Adipocyte (in vitro differentiated cells): ENCODE data around the gene CLTC.

Source experiments
- DNase-seq: peaks from one replicate; pipeline ENCODE4 v3.0.0-alpha.2; 2015; ENCODE audit warnings: low read depth
- H3K27me3 ChIP-seq: replicated peaks from 2 replicates; pipeline ENCODE4 v1.7.0; 2013; ENCODE audit warnings: mild to moderate bottlenecking, low read length, moderate library complexity; ENCODE audit not compliant: control insufficient read depth, insufficient read depth
- H3K36me3 ChIP-seq: 2 replicates; pipeline ENCODE4 v1.7.0; 2013; ENCODE audit warnings: low read length, mild to moderate bottlenecking, moderate library complexity; ENCODE audit not compliant: control insufficient read depth, insufficient read depth, severe bottlenecking
- H3K4me1 ChIP-seq: 2 replicates; pipeline ENCODE4 v1.7.0; 2013; ENCODE audit warnings: mild to moderate bottlenecking, low read length, moderate library complexity; ENCODE audit not compliant: control insufficient read depth, insufficient read depth
- H3K4me3 ChIP-seq: 2 replicates; pipeline ENCODE4 v1.7.0; 2013; ENCODE audit warnings: mild to moderate bottlenecking, low read length, moderate library complexity
- H3K9ac ChIP-seq: 2 replicates; pipeline ENCODE4 v1.7.0; 2013; ENCODE audit warnings: mild to moderate bottlenecking, low read length, moderate library complexity
- H3K9me3 ChIP-seq: 2 replicates; pipeline ENCODE4 v1.7.0; 2013; ENCODE audit warnings: mild to moderate bottlenecking, low read length, moderate library complexity; ENCODE audit not compliant: control insufficient read depth

CLTC gene

DNA sequence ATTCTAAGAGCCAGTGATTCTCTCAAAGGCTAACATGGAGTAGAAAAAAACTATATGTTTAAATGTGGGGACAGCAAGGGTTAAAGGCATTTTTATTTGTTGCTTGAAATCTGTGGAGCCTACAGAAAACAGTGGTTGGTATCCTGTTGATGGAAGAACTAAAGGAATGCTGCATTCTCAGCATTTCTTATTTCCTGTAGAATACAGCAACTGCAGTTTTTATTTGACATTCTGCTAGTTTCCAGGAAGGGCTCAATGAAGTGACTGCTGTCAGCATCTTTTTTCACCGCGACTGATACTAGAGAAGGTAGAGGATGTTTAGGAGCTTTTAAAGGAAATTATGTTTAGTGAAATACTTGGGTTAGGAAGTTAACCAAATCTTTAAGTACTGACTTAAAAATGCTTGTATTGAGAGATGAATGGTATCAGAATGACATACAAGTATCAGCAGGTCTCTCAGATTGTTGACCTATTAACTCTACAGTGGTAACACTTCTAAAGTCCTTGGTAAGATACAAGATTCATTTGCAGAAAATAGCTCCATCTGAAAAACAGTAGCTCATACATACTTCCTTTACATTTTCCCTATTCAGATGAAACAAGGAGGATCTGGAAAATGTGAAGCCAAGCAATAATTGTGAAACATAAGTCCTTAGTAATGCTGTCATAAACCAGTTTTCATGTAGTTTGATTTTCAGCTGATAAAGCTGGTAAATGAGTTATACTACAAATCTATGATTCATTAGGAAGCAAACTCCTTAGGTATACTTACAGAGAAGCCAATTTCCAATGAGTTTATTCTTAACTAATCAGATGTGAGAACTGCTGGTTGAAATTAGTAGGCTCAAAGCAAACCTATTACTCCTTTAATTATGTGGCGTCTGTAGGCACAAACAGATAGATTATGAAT, 15.2 kb downstream of the CLTC start:
- Histone ChIP-seq H3K4me3 (no peak overlapping the region), H3K36me3 (peaks cover 3% of the 10 kb centered on the region), H3K4me1 (peaks cover 36% of the 10 kb centered on the region), H3K9ac (peak overlapping the region; percentile 27), H3K27me3 (no peaks in the 10 kb centered on the region), H3K9me3 (no peaks in the 10 kb centered on the region)
- DNase-seq, result peak; percentile 47

DNA sequence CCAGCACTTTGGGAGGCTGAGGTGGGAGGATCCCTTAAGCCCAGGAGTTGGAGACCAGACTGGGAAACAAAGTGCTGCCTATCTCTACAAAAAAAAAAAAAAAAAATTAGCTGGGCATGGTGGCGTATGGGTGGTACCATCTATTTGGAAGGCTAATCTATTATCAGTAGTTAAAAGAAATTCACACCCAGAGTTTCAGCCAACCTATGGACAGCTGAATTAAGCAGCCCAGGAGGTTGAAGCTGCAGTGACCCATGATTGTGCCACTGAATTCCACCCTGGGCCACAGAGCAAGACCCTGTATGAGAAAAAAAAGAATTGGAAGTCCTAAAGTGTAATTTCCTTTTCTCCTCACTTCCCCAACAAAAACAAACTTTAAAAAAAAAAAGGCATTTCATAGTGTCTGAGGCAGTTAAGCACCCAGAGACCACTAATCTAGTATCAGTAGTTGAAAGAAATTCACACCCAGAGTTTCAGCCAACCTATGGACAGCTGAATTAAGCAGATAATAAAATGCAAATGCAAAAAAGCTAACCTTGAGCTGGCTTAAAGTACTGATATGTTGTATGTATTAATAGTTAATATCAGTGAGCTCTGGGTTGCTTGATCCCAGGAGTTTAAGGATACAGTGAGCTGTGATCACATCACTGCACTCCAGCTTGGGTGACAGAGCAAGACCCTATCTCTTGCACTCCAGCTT, 18.1 kb downstream of the CLTC start:
- DNase-seq, result no peak
- no peak overlapping the region for H3K4me3 ChIP-seq
- H3K27me3 ChIP-seq, result no peaks in the 10 kb centered on the region
- no peak overlapping the region for H3K9ac ChIP-seq
- H3K36me3 ChIP-seq, result no peaks in the 10 kb centered on the region
- H3K4me1 ChIP-seq, result peaks cover 43% of the 10 kb centered on the region
- no peaks in the 10 kb centered on the region for H3K9me3 ChIP-seq

DNA sequence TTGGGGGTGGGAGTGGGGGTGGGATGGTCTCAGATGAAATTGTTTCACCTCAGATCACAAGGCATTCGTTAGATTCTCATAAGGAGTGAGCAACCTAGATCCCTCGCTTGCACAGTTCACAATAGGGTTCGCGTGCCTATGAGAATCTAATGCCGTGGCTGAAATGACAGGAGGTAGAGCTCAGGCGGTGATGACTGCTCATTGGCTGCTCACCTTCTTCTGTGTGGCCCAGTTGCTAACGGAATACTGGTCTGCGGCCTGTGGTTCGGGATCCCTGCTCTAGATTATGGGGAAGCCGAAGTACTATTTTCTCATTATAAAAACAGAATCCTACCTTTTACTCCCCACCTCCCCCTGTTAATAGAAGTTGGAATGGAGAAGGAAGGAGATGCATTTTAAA, 18.9 kb downstream of the CLTC start:
- no peaks in the 10 kb centered on the region for H3K27me3 ChIP-seq
- no peaks in the 10 kb centered on the region for H3K9me3 ChIP-seq
- no peaks in the 10 kb centered on the region for H3K36me3 ChIP-seq
- H3K9ac ChIP-seq, result no peak overlapping the region
- H3K4me3 ChIP-seq, result no peak overlapping the region
- H3K4me1 ChIP-seq, result peaks cover 49% of the 10 kb centered on the region
- DNase-seq, result no peak

DNA sequence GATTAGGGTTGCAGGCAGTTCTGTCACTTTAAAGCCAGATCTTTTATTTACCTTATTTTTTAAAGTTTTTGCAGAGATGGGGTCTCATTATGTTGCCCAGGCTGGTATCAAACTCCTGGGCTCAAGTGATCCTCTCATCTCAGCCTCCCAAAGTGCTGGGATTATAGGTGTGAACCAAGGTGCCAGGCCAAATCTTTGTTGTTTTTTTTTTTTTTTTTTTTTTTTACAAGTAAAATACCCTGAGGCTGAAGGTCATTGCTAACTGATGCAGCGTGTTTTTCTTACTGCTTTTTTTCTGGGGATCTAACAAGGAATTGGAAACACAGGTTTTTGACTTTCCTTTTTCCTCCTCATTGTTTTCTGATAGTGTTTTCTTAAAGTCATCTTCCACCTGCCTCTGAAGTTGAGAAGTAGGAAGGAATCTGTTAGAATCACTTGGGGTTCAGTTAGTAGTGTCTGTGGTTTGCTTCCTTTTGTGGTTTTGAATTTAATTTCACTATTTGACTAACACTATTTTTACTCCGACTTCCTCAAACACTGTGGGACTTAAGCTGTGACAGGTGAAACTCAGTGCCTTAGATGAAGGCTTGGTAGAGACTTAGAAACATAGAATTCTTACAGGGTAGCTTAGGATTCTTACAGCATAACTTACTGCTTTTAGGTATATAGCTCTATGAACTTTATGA, 22.2 kb downstream of the CLTC start:
- H3K9ac ChIP-seq, result no peak overlapping the region
- H3K4me3 ChIP-seq, result no peak overlapping the region
- no peak for DNase-seq
- peaks cover 34% of the 10 kb centered on the region for H3K4me1 ChIP-seq
- no peaks in the 10 kb centered on the region for H3K9me3 ChIP-seq
- H3K36me3 ChIP-seq, result peaks cover 30% of the 10 kb centered on the region
- H3K27me3 ChIP-seq, result no peaks in the 10 kb centered on the region

DNA sequence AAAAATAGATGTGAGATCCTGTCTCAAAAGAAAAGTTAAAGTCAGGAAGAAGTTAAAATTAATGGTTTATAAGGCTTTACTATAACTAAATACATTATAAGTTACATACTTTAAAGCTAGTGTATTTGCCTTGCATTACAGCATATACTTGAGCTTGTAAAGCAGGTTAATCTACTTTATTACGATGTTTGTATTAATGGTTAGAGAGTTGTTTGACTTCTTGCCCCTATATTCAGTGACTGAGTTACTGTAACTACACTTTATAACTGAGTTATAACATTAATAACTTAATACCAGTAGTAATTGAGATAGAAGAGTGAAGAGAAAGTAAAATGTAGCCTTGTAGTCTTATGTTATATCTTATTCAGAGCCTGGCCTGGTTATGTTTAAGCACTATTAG, 22.9 kb downstream of the CLTC start:
- Histone ChIP-seq H3K36me3 (peaks cover 36% of the 10 kb centered on the region), H3K4me1 (peaks cover 34% of the 10 kb centered on the region), H3K4me3 (no peak overlapping the region), H3K9ac (no peak overlapping the region), H3K27me3 (no peaks in the 10 kb centered on the region), H3K9me3 (no peaks in the 10 kb centered on the region)
- no peak for DNase-seq

DNA sequence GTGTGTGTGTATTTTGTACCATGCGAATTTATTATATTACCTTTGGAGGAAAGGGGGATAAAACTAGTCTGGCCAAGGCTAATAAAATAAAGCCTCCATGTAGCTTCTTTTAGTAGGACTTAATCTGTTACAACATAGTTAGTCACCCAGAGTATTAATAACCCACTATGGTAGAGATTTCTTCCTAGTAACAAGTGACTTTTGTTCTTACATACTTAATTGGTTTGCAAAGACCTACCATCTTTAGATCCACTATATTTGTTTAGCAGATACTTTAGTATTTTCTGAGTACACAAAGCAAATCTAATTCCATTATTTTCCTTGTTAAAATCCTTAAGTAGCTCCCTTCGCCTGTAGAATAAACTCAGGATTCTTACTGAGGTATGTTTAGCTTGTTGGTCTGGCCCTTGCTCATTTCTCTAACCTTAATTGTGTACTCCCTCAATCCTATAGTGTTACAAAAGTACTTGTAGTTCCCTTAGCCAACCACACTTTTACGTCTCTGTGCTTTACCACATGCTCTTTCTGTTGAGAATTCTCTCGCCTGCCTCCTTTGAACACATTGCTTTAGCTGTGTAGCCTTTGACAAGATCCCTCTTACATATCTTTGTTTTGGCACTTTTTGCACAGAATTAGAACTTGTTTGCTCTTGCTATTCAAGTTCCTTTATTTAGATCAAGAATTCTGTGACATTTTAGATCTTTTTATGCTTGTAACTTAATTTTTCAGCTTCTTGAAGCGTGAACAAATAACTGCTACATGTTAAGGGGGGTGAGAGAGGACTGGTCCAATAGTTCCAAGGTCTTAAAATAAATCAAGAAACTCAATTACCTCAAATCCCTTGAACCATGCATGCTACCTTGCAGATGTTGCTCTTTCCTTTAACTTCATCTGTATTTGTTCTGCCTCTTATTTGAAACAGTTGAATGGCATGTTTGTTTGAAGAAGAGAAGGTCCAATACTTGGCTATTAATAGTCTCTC, 23.8 kb downstream of the CLTC start:
- H3K9me3 ChIP-seq, result no peaks in the 10 kb centered on the region
- H3K9ac ChIP-seq, result no peak overlapping the region
- H3K4me1 ChIP-seq, result peaks cover 42% of the 10 kb centered on the region
- no peaks in the 10 kb centered on the region for H3K27me3 ChIP-seq
- DNase-seq, result no peak
- H3K36me3 ChIP-seq, result peaks cover 45% of the 10 kb centered on the region
- H3K4me3 ChIP-seq, result no peak overlapping the region

DNA sequence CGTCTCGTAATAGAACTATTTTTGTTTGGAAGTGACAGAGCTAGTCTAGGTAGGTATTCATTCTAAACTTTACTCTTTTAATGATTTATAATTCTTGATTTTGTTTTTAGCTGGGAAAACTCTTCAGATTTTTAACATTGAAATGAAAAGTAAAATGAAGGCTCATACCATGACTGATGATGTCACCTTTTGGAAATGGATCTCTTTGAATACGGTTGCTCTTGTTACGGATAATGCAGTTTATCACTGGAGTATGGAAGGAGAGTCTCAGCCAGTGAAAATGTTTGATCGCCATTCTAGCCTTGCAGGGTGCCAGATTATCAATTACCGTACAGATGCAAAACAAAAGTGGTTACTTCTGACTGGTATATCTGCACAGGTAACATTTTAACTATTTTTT, 27.6 kb downstream of the CLTC start:
- peaks cover 46% of the 10 kb centered on the region for H3K4me1 ChIP-seq
- peaks cover 82% of the 10 kb centered on the region for H3K36me3 ChIP-seq
- no peaks in the 10 kb centered on the region for H3K9me3 ChIP-seq
- H3K27me3 ChIP-seq, result no peaks in the 10 kb centered on the region
- no peak for DNase-seq
- H3K9ac ChIP-seq, result no peak overlapping the region
- H3K4me3 ChIP-seq, result no peak overlapping the region

DNA sequence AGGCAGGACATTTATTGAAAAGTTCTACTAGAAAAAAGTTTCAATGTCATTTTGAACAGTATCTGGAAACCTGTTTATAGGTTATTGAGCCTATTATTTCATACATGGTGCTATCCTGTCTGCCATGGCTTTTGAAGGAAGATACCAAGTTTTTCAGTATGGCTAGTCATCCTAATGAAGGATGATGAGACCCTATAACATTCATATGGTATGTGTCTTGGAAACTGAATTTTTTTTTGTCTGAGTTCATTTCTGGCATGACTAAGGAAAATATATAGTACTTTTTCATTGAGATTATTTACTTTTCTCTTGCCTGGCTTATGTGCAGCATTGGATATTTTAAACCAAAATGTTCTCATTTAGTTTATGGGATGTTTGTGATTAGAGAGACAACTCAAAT, 30.2 kb downstream of the CLTC start:
- peaks cover 96% of the 10 kb centered on the region for H3K36me3 ChIP-seq
- peaks cover 29% of the 10 kb centered on the region for H3K4me1 ChIP-seq
- no peak overlapping the region for H3K9ac ChIP-seq
- H3K9me3 ChIP-seq, result no peaks in the 10 kb centered on the region
- DNase-seq, result no peak
- no peak overlapping the region for H3K4me3 ChIP-seq
- H3K27me3 ChIP-seq, result no peaks in the 10 kb centered on the region

DNA sequence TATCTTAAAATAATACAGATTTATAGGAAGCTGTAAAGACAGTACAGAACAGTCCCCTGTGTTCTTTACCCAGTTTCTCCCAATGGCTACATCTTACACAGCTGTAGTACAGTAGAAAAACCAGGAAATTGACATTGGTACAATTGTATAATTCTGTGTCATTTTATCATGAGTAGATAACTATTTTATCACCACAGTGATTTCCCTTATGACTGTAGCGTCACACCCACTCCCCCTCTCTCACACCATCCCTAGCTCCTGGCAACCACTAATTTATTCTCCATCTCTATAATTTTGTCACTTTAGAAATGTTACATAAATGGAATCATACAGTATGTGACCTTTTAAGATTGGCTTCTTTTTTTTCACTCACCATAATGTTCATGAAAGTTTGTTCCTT, 30.9 kb downstream of the CLTC start:
- Histone ChIP-seq H3K4me1 (peaks cover 29% of the 10 kb centered on the region), H3K9me3 (no peaks in the 10 kb centered on the region), H3K36me3 (peaks cover 96% of the 10 kb centered on the region), H3K4me3 (no peak overlapping the region), H3K27me3 (no peaks in the 10 kb centered on the region), H3K9ac (no peak overlapping the region)
- no peak for DNase-seq

DNA sequence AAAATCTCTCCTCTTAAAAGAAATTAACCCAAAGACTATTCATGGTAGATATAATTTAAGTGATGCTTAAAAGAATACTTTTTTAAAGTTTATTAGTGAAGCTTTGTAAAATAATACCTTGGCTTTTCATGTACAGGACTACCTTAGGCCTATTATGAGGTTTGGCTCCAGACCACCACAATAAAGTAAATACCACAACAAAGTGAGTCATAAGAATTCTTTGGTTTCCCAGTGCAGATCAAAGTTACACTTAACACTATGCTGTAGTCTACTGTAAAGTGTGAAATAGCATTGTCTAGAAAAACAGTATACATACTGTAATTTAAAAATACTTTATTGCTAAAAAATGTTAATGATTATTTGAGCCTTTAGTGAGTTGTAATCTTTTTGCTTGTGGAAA, 31.7 kb downstream of the CLTC start:
- Histone ChIP-seq H3K36me3 (peaks cover 96% of the 10 kb centered on the region), H3K4me1 (peaks cover 33% of the 10 kb centered on the region), H3K9me3 (no peaks in the 10 kb centered on the region), H3K27me3 (no peaks in the 10 kb centered on the region), H3K4me3 (no peak overlapping the region), H3K9ac (no peak overlapping the region)
- DNase-seq, result no peak
